Activated T-helper 2 cell treated with anti-CD3 and anti-CD28 coated beads, Interferon-gamma antibody, Interleukin-2, Interleukin-4, amounts not matched to agents 10 μg/mL and 5 μg/mL and 100 μg/mL, durations not matched to agents 14 hours and 24 hours and 36 hours (primary cell): ENCODE results near the gene MYO15B. TPM values are rescaled to one million over a fixed set of nuclear protein-coding genes. Genes with fewer than 3 reads are reported as not detected.
A peak's percentile ranks its signal among the peaks of the same experiment; 100 is the strongest.
"Not testable (repeated sequence)": the region's sequence is repeated elsewhere in the genome, so short reads cannot be mapped to it uniquely, and the experiment has no call there.

Experiments
- DNase-seq: peaks from one replicate; pipeline ENCODE4 v3.0.0; 2021; ENCODE audit warnings: low spot score
- H3K27ac Mint-ChIP-seq: one replicate; pipeline ENCODE4 v1.8.0; 2021; ENCODE audit warnings: mixed read lengths
- H3K27me3 Mint-ChIP-seq: one replicate; pipeline ENCODE4 v1.8.0; 2021; ENCODE audit warnings: low read depth, mixed read lengths
- H3K36me3 Mint-ChIP-seq: one replicate; pipeline ENCODE4 v1.8.0; 2021; ENCODE audit warnings: low read depth, mixed read lengths
- H3K4me1 Mint-ChIP-seq: one replicate; pipeline ENCODE4 v1.8.0; 2021; ENCODE audit warnings: low read depth, mixed read lengths
- H3K4me3 Mint-ChIP-seq: one replicate; pipeline ENCODE4 v1.8.0; 2021; ENCODE audit warnings: low read depth, mild to moderate bottlenecking, moderate library complexity, mixed read lengths
- H3K9me3 Mint-ChIP-seq: one replicate; pipeline ENCODE4 v1.8.0; 2021; ENCODE audit warnings: mixed read lengths
- intact Hi-C: fragments of 100-400 bp; cut with micrococcal nuclease; formaldehyde crosslinking; loops from one replicate; pipeline ENCODE4 v1.15.1; 2023
- total RNA-seq: library from RNA; stranded (reverse); gene quantifications from 2 replicates; pipeline ENCODE4 v1.2.3, GENCODE V29; 2022

MYO15B gene
- total RNA-seq, 1 donor from 2014 or later: 33.9 TPM

GRCh38 chr17:75638039-75638438 is 50.4 kb downstream of the MYO15B start:
- H3K36me3 Mint-ChIP-seq, H3K27ac Mint-ChIP-seq, DNase-seq, H3K4me3 Mint-ChIP-seq, intact Hi-C loops, H3K27me3 Mint-ChIP-seq, H3K9me3 Mint-ChIP-seq, H3K4me1 Mint-ChIP-seq: not testable (repeated sequence)

- intact Hi-C loops: no loop called here
- H3K4me1 Mint-ChIP-seq: peaks cover under 1% of the 10 kb centered on the region
- H3K27ac Mint-ChIP-seq: no peak overlapping the region
- H3K4me3 Mint-ChIP-seq: no peak overlapping the region
- H3K9me3 Mint-ChIP-seq: no peaks in the 10 kb centered on the region
- H3K36me3 Mint-ChIP-seq: no peaks in the 10 kb centered on the region
- no peaks in the 10 kb centered on the region for H3K27me3 Mint-ChIP-seq
- no peak for DNase-seq
Measured at GRCh38 chr17:75638893-75639292, 51.3 kb downstream of the MYO15B start.

- no peaks in the 10 kb centered on the region for H3K27me3 Mint-ChIP-seq
- H3K27ac Mint-ChIP-seq: no peak overlapping the region
- H3K36me3 Mint-ChIP-seq: no peaks in the 10 kb centered on the region
- no peak overlapping the region for H3K4me3 Mint-ChIP-seq
- no peaks in the 10 kb centered on the region for H3K9me3 Mint-ChIP-seq
- no peak for DNase-seq
- intact Hi-C loops: no loop called here
- H3K4me1 Mint-ChIP-seq: no peaks in the 10 kb centered on the region
Measured at GRCh38 chr17:75639327-75639726, 51.7 kb downstream of the MYO15B start.

GRCh38 chr17:75639771-75640555 is 52.4 kb downstream of the MYO15B start:
- Mint-ChIP-seq H3K4me1 (no peaks in the 10 kb centered on the region), H3K9me3 (no peaks in the 10 kb centered on the region), H3K36me3 (no peaks in the 10 kb centered on the region), H3K27ac (no peak overlapping the region), H3K4me3 (no peak overlapping the region), H3K27me3 (no peaks in the 10 kb centered on the region)
- DNase-seq: no peak
- intact Hi-C loops: no loop called here

- DNase-seq: no peak
Measured at GRCh38 chr17:75640556-75641119, 53.0 kb downstream of the MYO15B start.

GRCh38 chr17:75641343-75641742 is 53.7 kb downstream of the MYO15B start:
- Mint-ChIP-seq H3K27me3 (no peaks in the 10 kb centered on the region), H3K27ac (no peak overlapping the region), H3K36me3 (no peaks in the 10 kb centered on the region), H3K4me1 (peaks cover 7% of the 10 kb centered on the region), H3K9me3 (no peaks in the 10 kb centered on the region), H3K4me3 (no peak overlapping the region)
- intact Hi-C loops: no loop called here
- no peak for DNase-seq

More at GRCh38 chr17:75640556-75641119, 53.0 kb downstream of the MYO15B start:
- no peak overlapping the region for H3K27ac Mint-ChIP-seq
- no peaks in the 10 kb centered on the region for H3K27me3 Mint-ChIP-seq
- intact Hi-C loops: no loop called here
- no peaks in the 10 kb centered on the region for H3K9me3 Mint-ChIP-seq
- no peak overlapping the region for H3K4me3 Mint-ChIP-seq
- no peaks in the 10 kb centered on the region for H3K36me3 Mint-ChIP-seq
- H3K4me1 Mint-ChIP-seq: peaks cover under 1% of the 10 kb centered on the region

- Mint-ChIP-seq H3K4me3 (no peak overlapping the region), H3K9me3 (no peaks in the 10 kb centered on the region), H3K36me3 (no peaks in the 10 kb centered on the region), H3K27me3 (no peaks in the 10 kb centered on the region), H3K4me1 (peaks cover 7% of the 10 kb centered on the region), H3K27ac (no peak overlapping the region)
- no peak for DNase-seq
- intact Hi-C loops: no loop called here
Measured at GRCh38 chr17:75642182-75642783, 54.7 kb downstream of the MYO15B start.

- Mint-ChIP-seq H3K4me3 (no peak overlapping the region), H3K4me1 (peaks cover 7% of the 10 kb centered on the region), H3K9me3 (no peaks in the 10 kb centered on the region), H3K27me3 (no peaks in the 10 kb centered on the region), H3K36me3 (no peaks in the 10 kb centered on the region), H3K27ac (no peak overlapping the region)
- no peak for DNase-seq
- intact Hi-C loops: no loop called here
Measured at GRCh38 chr17:75642784-75643642, 55.4 kb downstream of the MYO15B start.

GRCh38 chr17:75643643-75644017 is 56.0 kb downstream of the MYO15B start:
- no peak for DNase-seq
- no peaks in the 10 kb centered on the region for H3K27me3 Mint-ChIP-seq
- H3K36me3 Mint-ChIP-seq: no peaks in the 10 kb centered on the region
- intact Hi-C loops: no loop called here
- peaks cover 7% of the 10 kb centered on the region for H3K4me1 Mint-ChIP-seq
- H3K4me3 Mint-ChIP-seq: no peak overlapping the region
- H3K27ac Mint-ChIP-seq: no peak overlapping the region
- no peaks in the 10 kb centered on the region for H3K9me3 Mint-ChIP-seq

GRCh38 chr17:75645501-75645888 is 57.9 kb downstream of the MYO15B start:
- Mint-ChIP-seq H3K36me3 (peaks cover 4% of the 10 kb centered on the region), H3K4me1 (peaks cover 7% of the 10 kb centered on the region), H3K27ac (no peak overlapping the region), H3K4me3 (no peak overlapping the region), H3K9me3 (no peaks in the 10 kb centered on the region), H3K27me3 (no peaks in the 10 kb centered on the region)
- no peak for DNase-seq
- intact Hi-C loops: no loop called here

- DNase-seq: no peak
- Mint-ChIP-seq H3K9me3 (no peaks in the 10 kb centered on the region), H3K27ac (peak overlapping the region; percentile 33), H3K4me1 (peaks cover 7% of the 10 kb centered on the region), H3K27me3 (no peaks in the 10 kb centered on the region), H3K36me3 (peaks cover 7% of the 10 kb centered on the region), H3K4me3 (no peak overlapping the region)
- intact Hi-C loops: no loop called here
Measured at GRCh38 chr17:75645889-75646637, 58.5 kb downstream of the MYO15B start.

- H3K27ac Mint-ChIP-seq: no peak overlapping the region
- no peaks in the 10 kb centered on the region for H3K27me3 Mint-ChIP-seq
- no peak for DNase-seq
- H3K4me1 Mint-ChIP-seq: peaks cover 7% of the 10 kb centered on the region
- no peak overlapping the region for H3K4me3 Mint-ChIP-seq
- intact Hi-C loops: no loop called here
- peaks cover 7% of the 10 kb centered on the region for H3K36me3 Mint-ChIP-seq
- H3K9me3 Mint-ChIP-seq: no peaks in the 10 kb centered on the region
Measured at GRCh38 chr17:75646638-75646992, 59.0 kb downstream of the MYO15B start.
